T-helper 9 cell (primary cell): Measurements from ENCODE around the gene PCCA.
"Not testable (repeated sequence)": the region's sequence is repeated elsewhere in the genome, so short reads cannot be mapped to it uniquely, and the experiment has no call there.

Experiments
- DNase-seq: peaks from one replicate; pipeline ENCODE4 v3.0.0-alpha.2; 2020

Gene PCCA

DNA sequence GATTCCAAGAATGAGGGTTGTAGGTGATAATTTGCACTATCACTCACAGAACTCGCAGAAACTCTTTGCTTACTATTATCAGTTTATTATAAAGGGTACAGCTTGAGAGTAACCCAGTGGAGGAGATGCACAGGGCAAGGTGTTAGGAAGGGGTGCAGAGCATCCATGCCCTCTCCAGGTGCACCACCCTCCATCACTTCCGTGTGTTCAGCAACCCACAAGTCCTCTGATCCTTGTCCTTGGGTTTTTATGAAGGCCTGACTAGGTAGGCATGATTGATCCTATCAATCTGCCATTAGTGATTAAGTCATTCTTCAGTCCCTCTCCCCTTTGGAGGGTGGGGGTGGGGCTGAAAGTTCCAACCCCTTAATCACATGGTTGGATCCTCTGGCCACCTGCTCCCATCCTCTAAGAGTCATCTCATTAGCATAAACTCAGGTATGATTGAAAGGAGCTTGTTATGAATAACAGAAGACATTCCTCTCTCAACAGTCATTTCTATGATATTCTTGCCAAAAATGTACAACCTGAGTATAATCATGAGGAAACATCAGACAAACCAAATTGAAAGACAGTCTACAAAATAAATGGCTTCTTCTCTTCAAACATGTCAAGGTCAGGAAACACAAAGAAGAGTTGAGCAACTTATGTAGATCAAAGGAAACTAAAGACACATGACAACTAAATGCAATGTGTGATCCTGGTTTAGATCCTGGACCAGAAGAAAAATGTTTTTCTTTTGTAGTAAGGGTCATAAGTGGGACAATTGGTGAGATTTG, 225.4 kb downstream of the PCCA start:
- no peak for DNase-seq

DNA sequence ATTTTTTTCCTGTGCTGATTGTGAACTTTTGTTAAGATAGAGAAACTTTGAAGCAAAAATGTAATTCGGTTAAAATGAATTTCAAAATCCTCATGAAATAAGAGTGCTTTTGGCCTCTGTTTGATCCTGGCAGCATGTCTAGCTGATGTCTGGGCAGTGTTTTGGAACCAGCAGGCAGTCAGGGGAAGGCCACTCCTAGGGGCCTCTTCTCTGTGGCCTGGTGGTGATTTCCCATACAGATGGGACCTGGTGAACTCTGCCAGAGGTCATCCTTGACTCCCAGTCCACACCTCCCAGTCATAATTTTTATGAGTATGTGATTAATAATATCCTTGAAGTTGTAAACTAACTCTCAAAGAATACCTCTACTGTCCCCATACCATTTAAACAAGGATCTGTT, 226.6 kb downstream of the PCCA start:
- no peak for DNase-seq

DNA sequence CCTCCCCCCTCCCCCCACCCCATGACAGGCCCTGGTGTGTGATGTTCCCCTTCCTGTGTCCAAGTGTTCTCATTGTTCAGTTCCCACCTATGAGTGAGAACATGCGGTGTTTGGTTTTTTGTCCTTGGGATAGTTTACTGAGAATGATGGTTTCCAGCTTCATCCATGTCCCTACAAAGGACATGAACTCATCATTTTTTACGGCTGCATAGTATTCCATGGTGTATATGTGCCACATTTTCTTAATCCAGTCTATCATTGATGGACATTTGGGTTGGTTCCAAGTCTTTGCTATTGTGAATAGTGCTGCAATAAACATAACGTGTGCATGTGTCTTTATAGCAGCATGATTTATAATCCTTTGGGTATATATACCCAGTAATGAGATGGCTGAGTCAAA, 229.6 kb downstream of the PCCA start:
- not testable (repeated sequence) for DNase-seq

DNA sequence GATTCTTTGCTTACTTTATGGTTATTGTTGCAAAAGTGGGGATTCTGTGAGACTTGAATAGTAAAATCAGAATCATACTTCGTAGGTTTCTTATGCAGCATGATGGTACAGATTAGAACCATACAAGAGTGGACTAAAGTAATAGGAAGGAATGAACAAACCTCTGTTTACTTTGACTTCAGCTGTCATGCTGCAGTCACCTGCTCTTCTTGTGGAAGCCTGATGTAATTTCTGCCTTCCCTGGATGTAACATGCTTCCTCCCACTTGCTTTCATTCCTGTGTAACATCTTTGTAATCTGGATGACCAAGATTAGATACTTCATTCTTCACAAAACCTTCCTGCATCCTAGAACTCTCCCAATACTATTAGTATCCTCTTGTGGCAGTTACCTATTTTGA, 235.0 kb downstream of the PCCA start:
- no peak for DNase-seq

DNA sequence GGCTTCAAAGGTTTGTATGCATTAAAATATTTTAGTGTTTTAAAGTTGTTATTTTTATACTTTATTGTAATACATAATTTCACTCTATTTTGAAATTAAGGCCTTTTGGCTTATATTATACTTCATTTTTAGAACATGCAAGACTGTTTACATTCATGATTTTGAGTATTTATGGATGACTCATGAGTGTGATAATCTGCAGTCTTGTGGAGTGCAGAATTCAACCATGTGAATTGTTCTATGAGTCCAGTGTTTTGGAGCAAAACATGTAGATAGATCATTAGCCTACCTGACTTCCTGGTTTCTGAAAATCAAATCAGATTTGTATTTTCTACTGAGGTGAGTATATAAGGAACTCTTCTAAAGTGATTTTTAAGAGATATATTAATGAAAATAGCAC, 241.8 kb downstream of the PCCA start:
- no peak for DNase-seq

DNA sequence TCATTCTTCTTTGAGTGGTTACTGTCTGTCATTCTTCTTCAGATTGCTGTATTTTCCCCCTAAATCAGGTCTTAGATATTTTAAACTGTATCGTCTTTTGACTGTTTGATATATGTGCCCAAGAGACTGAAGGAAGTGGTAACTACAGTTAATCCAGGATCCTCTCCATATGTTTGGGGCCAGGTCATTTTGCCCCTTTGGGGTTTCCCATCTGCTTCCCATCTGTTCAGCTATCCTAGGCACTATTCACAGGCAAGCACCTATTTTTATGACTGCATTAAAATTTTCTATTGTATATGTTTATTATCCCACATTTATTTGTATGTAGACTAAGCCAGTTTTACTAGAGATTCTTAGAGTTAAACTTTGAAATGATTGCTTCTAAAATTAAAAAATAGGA, 244.2 kb downstream of the PCCA start:
- no peak for DNase-seq

DNA sequence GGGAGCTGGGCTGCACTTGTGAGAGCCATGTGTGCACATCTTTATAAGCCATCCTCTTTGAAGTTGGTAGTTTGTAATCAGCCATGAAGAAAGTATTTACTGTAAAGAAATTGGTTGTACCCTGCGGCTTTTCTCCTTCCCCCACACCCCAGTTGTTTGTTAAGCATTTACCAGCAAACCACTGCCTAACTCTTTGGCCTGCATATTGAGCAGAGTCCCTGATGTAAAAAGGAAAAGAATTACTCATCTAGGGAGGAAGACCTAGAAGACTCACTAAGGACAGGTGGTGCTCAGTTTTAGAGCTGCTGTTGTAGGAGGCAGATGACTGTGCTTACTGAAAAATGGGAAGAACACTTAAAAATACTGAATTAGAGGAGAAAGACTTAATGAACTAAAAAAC, 245.3 kb downstream of the PCCA start:
- no peak for DNase-seq

DNA sequence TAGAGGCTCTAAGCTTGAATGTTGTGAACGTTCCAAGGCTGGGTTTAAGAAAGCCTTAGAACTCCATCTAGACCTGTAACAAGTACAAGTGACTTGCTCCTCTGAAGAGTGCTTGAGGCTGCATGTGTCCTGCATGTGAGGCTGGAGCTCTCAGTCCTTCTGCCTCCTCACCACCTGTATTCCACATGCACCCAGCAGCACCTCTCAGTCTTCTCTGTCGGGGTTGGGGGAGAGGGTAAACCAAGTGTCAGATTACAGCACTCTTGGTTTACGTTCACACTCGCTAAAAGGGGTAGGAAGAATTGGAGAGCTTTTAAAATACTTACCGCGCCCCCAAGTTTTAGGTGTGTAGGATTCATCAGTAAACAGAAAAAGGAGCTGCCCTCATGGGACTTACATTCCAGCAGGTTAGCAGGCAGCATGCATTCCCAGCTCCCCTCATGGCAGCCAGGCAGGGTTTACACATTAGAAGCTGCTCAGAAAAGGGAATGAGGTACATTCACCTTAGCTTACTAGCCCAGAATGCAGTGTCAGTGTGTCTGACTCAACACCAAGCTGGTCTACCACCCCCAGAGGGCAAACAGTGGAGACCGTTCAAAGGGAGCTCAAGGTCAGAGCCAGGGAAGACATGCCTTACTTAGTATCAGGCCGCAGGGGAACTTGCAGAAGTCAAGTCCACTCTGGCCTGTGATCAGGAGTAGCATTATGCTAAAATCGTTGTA, 248.1 kb downstream of the PCCA start:
- no peak for DNase-seq

DNA sequence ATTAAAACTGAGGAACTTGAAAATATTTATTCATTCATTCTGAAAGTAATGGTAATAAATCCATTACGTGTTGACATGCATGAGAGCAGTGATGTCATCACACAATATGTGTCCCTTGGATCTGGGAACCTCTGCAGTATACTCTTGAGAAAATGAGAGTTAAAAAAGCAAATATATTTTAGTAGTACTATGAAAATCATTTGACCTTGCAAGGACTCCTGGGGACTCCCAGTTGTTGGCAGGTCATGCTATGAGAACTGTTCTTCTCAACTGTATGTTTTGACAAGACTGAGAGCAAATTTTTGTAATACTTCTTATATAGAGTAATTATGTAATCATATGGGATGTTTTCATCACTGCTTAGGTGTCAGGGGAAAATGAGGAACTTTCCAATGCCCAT, 249.4 kb downstream of the PCCA start:
- no peak for DNase-seq

DNA sequence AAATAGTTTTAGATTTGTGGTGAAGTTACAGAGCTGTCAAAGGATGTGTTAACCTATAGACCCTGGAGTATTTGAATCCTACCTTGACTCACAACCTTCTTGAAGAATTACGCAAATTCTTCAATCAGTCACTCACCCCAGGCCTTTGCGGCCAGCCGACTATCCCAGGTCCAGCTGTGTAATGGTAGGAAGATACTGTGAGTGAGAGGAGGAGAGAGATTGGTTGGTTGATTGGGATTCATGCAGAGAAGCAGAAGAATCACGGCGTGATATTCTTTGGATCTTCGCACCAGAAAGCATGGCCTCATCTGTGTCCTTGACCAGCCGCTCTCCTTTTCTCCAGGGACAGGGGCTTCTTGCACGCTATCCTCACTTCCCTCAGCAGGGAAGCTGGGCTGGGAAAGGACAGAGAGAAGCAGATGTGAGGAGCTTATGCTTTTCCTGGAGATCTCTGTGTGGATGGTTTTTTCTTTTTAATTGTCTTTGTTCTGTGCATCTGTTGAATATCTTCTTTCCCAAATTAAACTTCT, 250.6 kb downstream of the PCCA start:
- no peak for DNase-seq

DNA sequence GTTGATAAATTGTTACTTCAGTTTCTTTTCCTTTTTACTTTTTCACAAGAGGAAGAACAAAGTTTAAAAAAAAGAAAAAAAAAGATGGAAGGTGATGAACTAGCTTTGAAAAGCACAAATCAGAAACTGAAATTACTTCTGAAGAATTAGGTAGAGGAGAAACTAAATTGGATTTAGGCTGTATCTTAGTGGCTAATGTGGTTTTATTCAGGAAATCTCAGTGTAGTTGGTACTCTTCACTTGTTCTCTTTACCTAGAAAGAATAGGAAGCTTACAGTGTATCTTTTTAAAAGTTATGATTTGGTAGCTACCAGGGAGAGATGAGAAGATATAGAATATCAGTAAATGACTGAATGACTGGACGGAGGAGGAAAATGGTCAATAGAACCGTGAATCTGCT, 252.0 kb downstream of the PCCA start:
- no peak for DNase-seq

DNA sequence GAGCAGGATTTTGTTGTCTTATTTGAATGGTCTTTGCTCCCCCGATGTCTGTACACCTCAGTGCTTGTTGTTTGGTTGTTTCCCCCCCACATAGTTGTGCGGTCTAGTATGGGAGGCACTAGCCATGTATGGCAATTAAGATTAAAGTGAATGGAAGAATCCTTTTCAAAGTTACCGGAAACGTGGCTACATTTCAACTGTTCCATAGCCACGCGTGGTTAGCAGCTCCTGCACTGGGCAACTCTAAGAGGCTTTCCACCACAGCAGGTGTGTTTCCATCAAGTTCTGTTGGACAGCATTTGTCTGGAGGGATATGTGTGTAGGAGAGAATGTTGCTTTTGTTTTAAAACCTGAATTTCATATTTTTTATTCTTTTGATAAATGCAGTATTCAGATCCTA, 252.4 kb downstream of the PCCA start:
- DNase-seq = no peak

DNA sequence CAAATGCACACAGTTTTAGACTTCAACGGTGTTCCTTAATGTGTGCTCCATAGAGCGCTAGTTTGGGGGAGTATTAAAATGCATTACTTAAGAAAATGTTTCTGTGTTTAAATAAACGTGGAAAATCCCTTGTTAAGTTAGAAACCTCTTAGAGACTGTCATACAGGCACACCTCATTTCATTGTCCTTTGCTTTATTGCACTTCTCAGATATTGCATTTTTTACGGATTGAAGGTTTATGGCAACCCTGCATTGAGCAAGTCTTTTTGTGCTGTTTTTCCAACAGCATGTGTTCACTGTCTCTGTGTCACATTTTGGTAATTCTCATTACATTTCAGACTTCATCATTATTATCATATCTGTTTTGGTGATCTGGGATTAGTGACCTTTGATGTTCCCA, 255.7 kb downstream of the PCCA start:
- no peak for DNase-seq

DNA sequence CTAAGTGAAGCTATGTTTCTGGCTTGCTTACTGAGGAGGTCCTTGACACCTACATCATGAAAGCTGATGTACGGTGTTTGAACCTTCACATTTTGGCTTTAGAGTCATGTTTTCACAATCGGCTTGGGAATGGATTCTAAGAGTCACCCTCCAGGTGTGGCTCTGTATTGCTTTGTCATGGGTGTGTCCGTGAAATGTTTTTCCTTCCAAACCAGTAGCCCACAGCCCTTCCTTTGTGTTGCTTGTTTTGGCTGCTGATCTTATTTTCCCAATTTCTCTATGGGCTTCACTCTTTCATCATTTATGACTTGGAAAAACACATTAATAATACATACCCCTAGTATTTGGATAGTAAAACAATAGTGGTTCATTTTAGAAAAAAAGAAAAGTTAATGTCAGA, 259.1 kb downstream of the PCCA start:
- DNase-seq = no peak

DNA sequence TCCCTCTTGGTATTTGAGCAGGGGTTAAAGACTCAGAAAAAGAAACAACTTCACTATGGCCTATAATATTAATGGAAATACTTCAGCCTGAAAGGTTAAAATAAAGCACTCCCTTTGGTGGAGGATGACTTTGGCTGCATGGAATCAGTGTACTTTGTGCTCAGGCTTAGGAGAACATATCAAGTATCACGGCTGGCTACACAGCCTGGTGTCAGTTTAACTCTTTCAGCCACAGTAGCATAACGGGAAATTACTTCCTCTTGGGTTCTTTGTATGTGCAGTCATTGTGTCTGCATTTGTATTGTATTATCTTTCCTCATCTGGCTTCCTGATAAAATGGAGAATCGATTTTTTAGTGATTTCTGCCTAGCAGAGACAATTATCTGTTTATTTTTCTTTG, 260.7 kb downstream of the PCCA start:
- no peak for DNase-seq

DNA sequence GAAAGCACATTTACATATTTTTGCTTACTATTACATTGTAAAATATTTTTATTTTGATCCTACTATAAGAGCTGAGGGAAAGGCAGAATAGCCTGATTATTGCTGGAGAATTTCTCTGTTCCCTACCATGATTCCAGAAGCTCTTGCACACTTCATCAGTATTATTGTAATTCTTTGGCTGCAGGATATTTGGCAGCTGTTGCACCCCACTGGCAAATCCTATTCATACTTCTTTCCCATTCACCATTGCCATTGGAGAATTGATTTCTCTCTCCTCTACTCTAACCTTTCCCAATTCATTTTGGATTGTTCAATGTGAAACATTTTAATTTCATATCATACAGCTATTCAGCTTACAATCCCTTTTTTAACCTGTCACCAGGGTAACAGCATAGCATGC, 261.7 kb downstream of the PCCA start:
- no peak for DNase-seq

DNA sequence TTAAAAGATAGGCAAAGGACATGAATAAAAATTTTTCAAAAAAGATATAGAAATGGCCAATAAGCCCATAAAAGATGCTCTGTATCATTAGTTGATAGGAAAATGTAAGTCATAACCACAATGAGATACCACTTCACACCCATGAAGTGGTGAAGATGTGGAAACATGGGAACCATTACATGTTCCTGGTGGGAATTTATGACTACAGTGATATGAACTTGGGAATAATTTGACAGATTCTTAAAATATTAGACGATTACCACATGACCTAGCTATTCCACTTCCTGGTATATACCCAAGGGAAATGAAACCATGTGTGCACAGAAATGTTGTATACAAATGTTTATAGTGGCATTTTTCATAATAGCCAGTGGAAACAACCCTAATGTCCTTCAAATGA, 267.5 kb downstream of the PCCA start:
- DNase-seq = no peak

DNA sequence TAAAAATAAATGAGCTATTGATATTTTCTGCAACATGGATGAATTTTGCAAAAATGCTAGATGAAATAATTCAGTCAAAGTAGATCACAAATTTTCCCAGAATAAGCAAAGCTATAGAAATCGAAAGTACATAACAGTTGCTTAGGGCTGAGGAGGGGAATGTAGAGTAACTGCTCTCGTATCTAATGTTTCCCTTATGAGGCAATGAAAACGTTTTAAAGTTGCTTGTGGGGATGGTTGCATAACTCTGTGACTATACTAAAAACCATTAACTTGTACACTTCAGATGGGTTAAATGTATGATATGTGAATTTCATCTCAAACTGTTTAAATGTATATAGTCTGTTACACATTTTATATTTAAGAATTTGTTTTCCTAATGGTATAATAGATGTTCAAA, 268.0 kb downstream of the PCCA start:
- DNase-seq = no peak

DNA sequence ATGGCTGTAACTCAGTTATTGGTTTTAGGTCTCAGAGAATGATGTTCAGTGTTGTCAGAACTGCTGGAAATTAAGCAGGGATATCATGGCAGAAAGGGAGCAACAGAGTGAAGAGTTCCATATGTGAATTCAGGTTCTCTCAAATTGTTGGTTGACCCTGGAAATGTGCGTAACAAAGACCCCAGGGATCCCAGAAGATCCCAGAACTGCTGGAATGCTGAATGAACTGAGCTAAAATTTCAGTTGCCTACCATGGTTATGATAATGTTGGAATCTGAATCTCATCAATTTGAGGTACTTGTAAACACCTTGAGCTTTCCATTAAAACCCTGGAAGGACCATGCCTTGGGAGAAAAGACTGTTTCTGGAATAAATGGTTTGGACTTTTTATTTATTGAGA, 268.9 kb downstream of the PCCA start:
- no peak for DNase-seq

DNA sequence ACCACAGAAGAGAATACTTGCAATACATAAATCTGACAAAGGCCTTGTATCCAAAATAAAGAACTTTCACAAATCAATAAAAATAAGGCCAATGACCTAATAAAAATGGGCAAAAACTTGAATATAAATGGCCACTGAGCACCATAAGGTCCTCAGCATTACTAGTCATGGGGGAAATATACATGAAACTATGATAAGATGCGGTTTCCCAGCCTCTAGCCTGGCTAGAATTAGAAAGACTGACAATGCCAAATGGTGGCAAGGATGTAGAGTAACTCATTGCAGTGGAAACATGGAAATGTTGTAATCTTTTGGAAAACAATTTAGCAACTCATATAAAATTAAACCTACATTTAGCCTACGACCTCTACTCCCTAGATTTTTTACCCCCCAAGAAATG, 272.6 kb downstream of the PCCA start:
- no peak for DNase-seq

DNA sequence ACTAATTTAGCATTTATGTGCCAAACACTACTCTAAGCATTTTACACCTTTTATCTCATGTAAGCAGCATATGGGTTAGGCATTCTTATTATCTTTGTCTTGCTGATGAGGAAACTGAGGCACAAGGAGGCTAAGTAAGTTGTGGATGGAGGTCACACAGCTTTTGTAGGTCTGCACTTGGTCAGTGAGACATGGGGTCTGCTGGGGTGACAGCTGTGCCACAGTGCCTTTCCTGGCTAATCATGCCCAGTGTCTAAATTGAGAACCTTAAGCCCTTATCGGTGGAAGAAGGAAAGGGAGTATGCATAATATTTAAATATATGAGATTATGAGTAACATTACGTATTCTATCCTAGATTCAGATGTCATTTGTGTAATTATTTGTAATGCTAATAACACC, 273.5 kb downstream of the PCCA start:
- DNase-seq = no peak

DNA sequence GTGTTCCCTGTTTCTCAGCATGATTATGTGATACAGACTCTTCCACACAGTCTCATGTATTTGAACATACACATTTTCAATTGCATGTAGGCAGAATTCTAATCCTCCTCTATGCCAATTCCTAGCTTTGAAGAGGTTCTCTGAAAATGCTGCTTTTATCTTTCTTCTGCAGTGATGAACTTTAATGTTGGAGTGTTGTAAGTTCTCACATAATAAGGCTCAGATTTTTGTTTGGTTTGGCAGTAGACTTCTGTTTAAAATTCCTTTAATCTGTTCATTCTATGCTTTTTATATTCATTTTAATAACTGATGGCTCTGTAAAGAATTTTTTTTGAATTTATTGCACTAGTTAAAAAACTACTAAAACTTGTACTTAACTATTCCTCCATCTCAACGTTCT, 273.9 kb downstream of the PCCA start:
- no peak for DNase-seq

DNA sequence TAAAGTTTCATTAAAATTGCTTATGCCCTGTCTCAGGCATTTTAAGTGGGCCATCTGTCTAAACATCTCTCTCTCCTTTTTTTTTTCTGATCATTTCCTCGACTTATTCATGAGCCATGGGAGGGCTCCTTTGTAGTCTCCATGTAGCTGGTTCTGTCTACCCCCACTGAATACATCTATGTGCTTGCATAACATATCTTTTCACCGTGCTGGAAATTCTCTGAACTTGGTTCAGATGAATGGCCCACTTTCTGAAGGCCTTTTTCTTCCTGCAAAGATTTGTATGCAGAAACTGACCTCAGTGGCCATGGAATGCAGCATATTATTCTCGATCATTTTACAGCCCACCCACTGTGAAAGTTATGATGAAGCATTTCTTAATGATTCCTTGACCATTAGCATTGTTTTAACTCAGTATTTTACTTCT, 274.4 kb downstream of the PCCA start:
- DNase-seq = no peak

DNA sequence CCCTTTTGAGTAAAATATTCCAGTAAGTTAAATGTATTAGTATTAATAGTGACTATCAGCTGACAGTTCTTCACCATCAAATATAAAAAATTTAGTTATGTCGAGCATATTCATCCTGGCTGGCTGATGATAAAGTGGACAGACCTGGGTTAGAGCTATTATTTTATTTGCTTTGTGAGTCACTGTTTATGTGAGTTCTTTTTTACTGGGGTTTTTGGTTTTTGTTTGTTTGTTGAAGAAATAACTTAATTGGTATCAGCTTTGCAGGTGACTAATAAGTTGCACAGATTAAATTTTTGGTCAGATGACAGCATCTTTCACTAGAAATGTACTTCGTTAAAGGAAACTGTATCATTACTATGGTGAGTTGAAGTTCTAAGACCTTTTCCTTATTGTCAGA, 275.0 kb downstream of the PCCA start:
- no peak for DNase-seq

DNA sequence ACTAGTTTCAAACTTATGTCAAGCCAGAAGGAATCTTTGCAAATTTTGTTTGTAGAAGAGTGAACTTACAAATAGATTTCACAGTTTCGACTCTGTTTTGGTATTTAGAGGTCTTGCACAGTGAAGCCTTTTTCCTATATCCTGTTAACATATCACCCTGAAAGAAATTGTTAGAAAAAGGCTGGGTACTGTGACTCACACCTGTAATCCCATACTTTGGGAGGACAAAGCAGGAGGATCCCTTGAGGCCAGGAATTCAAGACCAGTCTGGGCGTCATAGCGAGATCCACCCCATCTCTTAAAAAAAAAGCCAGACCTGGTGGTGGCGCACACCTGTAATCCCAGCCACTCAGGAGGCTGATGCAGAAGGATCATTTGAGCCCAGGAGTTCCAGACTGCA, 275.7 kb downstream of the PCCA start:
- DNase-seq = no peak
